ENCODE measurements around the gene SH2B3. TPM values are rescaled to one million over a fixed set of nuclear protein-coding genes. Genes with fewer than 3 reads are reported as not detected.

SH2B3 gene
- polyA plus RNA-seq, 1 experiment: 21.6 TPM

- TF ChIP-seq CTCF (IDR thresholded peaks at IDR 0.05; ENCODE audit: low read depth, low read length): no peak
- no peaks in the 10 kb centered on the region for H3K27me3 ChIP-seq (ENCODE audit: control insufficient read depth, insufficient read depth, low read length)
- H3K9me3 ChIP-seq (ENCODE audit: control insufficient read depth, insufficient read depth, low read length): no peaks in the 10 kb centered on the region
- no peak overlapping the region for H3K4me3 ChIP-seq (ENCODE audit: low read depth, low read length)
- POLR2A ChIA-PET: no interaction called here
- CTCF ChIA-PET: interaction anchor here (0.7 to 10.4 kb wide), 4 partner anchors 12 to 511 kb away, joined by 3 to 349 read pairs (median 6); no protein-coding TSS in a partner anchor
- H3K27ac ChIP-seq (ENCODE audit: low read depth, low read length): peak overlapping the region; percentile 47
- DNase-seq (ENCODE audit: low read depth, low spot score): no peak
Measured at GRCh38 chr12:111448846-111449790, 43.4 kb downstream of the SH2B3 start.

- CTCF ChIA-PET: interaction anchor here (0.6 to 10.4 kb wide), 16 partner anchors 8 to 222 kb away, joined by 3 to 349 read pairs (median 14); no protein-coding TSS in a partner anchor
- POLR2A ChIA-PET: no interaction called here
- H3K27ac ChIP-seq (ENCODE audit: low read depth, low read length): peak overlapping the region; percentile 21
Measured at GRCh38 chr12:111450676-111451075, 45.0 kb downstream of the SH2B3 start.

GRCh38 chr12:111451232-111451631 lies 45.5 kb downstream of the SH2B3 start:
- H3K27ac ChIP-seq (ENCODE audit: low read depth, low read length): no peak overlapping the region
- no peak overlapping the region for H3K4me3 ChIP-seq (ENCODE audit: low read depth, low read length)
- no peak for DNase-seq (ENCODE audit: low read depth, low spot score)
- POLR2A ChIA-PET: interaction anchor here (0.6 to 1.3 kb wide), 3 partner anchors 13 to 32 kb away, joined by 3 to 5 read pairs (median 4); no protein-coding TSS in a partner anchor
- CTCF ChIA-PET: interaction anchor here (0.5 to 10.4 kb wide), 42 partner anchors 10 to 718 kb away, joined by 3 to 349 read pairs (median 6); partner anchors contain the start of genes ACAD10, BRAP and PHETA1
- TF ChIP-seq CTCF (IDR thresholded peaks at IDR 0.05; ENCODE audit: low read depth, low read length): no peak
- no peaks in the 10 kb centered on the region for H3K27me3 ChIP-seq (ENCODE audit: control insufficient read depth, insufficient read depth, low read length)
- no peaks in the 10 kb centered on the region for H3K9me3 ChIP-seq (ENCODE audit: control insufficient read depth, insufficient read depth, low read length)

More at GRCh38 chr12:111450676-111451075, 45.0 kb downstream of the SH2B3 start:
- Histone ChIP-seq H3K9me3 (ENCODE audit: control insufficient read depth, insufficient read depth, low read length) (no peaks in the 10 kb centered on the region), H3K27me3 (ENCODE audit: control insufficient read depth, insufficient read depth, low read length) (no peaks in the 10 kb centered on the region), H3K4me3 (ENCODE audit: low read depth, low read length) (no peak overlapping the region)
- DNase-seq (ENCODE audit: low read depth, low spot score): no peak
- TF ChIP-seq CTCF (IDR thresholded peaks at IDR 0.05; ENCODE audit: low read depth, low read length): no peak

GRCh38 chr12:111451649-111452129 lies 46.0 kb downstream of the SH2B3 start:
- H3K27ac ChIP-seq (ENCODE audit: low read depth, low read length): no peak overlapping the region
- no peaks in the 10 kb centered on the region for H3K27me3 ChIP-seq (ENCODE audit: control insufficient read depth, insufficient read depth, low read length)
- H3K9me3 ChIP-seq (ENCODE audit: control insufficient read depth, insufficient read depth, low read length): no peaks in the 10 kb centered on the region
- DNase-seq (ENCODE audit: low read depth, low spot score): no peak
- POLR2A ChIA-PET: interaction anchor here (0.6 to 1.3 kb wide), 3 partner anchors 13 to 31 kb away, joined by 3 to 5 read pairs (median 4); no protein-coding TSS in a partner anchor
- CTCF ChIA-PET: interaction anchor here (0.5 to 10.4 kb wide), 52 partner anchors 10 to 719 kb away, joined by 3 to 349 read pairs (median 5); partner anchors contain the start of genes ACAD10, BRAP and PHETA1
- TF ChIP-seq CTCF (IDR thresholded peaks at IDR 0.05; ENCODE audit: low read depth, low read length): peak; percentile 78
- H3K4me3 ChIP-seq (ENCODE audit: low read depth, low read length): no peak overlapping the region

Data from AG04450 (cell line).